Fibroblast of pulmonary artery (primary cell): ENCODE results near the gene RPL31.
A peak's percentile ranks its signal among the peaks of the same experiment; 100 is the strongest.

ENCODE experiments used
- DNase-seq: peaks from one replicate; pipeline ENCODE4 v3.0.0-alpha.2; 2010; ENCODE audit warnings: low read depth
- H3K4me3 ChIP-seq: replicated peaks from 2 replicates; pipeline ENCODE4 v1.5.1; 2011; ENCODE audit warnings: low read depth, mild to moderate bottlenecking, control low read depth, low read length, moderate library complexity
- CTCF ChIP-seq: IDR thresholded peaks from 2 replicates; pipeline ENCODE4 v1.5.1; 2011; ENCODE audit warnings: mild to moderate bottlenecking, control low read depth, low read length, inconsistent platforms; ENCODE audit errors: missing control alignments

RPL31 gene

GRCh38 chr2:101001691-101002561, at the start of gene RPL31:
Gene RPL31 (plus strand): TSS chr2:101002289. CDS start chr2:101002702, 413 bp downstream.
- peak within 1 kb of the TSS; percentile 94 for H3K4me3 ChIP-seq
- DNase-seq = peak; percentile 98
- TF ChIP-seq CTCF = no peak

- no peak for DNase-seq
- TF ChIP-seq CTCF = no peak
- H3K4me3 ChIP-seq = no peak overlapping the region
Observed at GRCh38 chr2:100952512-100952911, 49.6 kb upstream of the RPL31 start.

GRCh38 chr2:100953406-100954043, 48.6 kb upstream of the RPL31 start:
- TF ChIP-seq CTCF = no peak
- no peak for DNase-seq
- no peak overlapping the region for H3K4me3 ChIP-seq

- no peak for TF ChIP-seq CTCF
- no peak for DNase-seq
- H3K4me3 ChIP-seq = no peak overlapping the region
Observed at GRCh38 chr2:100954044-100954420, 48.1 kb upstream of the RPL31 start.

GRCh38 chr2:100955226-100955625, 46.9 kb upstream of the RPL31 start:
- H3K4me3 ChIP-seq = no peak overlapping the region
- TF ChIP-seq CTCF = no peak
- DNase-seq = no peak

GRCh38 chr2:100956081-100956480, 46.0 kb upstream of the RPL31 start:
- TF ChIP-seq CTCF = no peak
- no peak overlapping the region for H3K4me3 ChIP-seq

More at GRCh38 chr2:100956081-100956480, 46.0 kb upstream of the RPL31 start:
- DNase-seq = no peak
